RCC 7860 (cell line): ENCODE results near the gene ANTXR1.
A peak's percentile ranks its signal among the peaks of the same experiment; 100 is the strongest.
"Not testable (repeated sequence)": the region's sequence is repeated elsewhere in the genome, so short reads cannot be mapped to it uniquely, and the experiment has no call there.

Experiments used
- DNase-seq: peaks from one replicate; pipeline ENCODE4 v3.0.0-alpha.2; 2015; ENCODE audit warnings: low spot score
- FAIRE-seq: peaks from 2 replicates; lab custom pipeline; 2012; peaks lifted over from hg19 to GRCh38; lab: Jason Lieb, UNC

Gene ANTXR1

GRCh38 chr2:69253112-69253511, 240.1 kb downstream of the ANTXR1 start:
- DNase-seq = no peak
- FAIRE-seq = no peak

GRCh38 chr2:69253611-69254301, 240.8 kb downstream of the ANTXR1 start:
- DNase-seq = peak; percentile 57
- no peak for FAIRE-seq

GRCh38 chr2:69255760-69256159, 242.8 kb downstream of the ANTXR1 start:
- no peak for FAIRE-seq

GRCh38 chr2:69259994-69260591, 247.1 kb downstream of the ANTXR1 start:
- not testable (repeated sequence) for DNase-seq, FAIRE-seq

More at GRCh38 chr2:69255760-69256159, 242.8 kb downstream of the ANTXR1 start:
- no peak for DNase-seq

GRCh38 chr2:69260666-69261065, 247.7 kb downstream of the ANTXR1 start:
- no peak for FAIRE-seq
- DNase-seq = no peak

- FAIRE-seq = no peak
These were observed 256.4 kb downstream of the ANTXR1 start for GRCh38 chr2:69269330-69269729.

GRCh38 chr2:69271831-69272257, 258.9 kb downstream of the ANTXR1 start:
- FAIRE-seq = no peak
- DNase-seq = no peak

More at GRCh38 chr2:69269330-69269729, 256.4 kb downstream of the ANTXR1 start:
- DNase-seq = no peak

- no peak for FAIRE-seq
- DNase-seq = no peak
These were observed 260.0 kb downstream of the ANTXR1 start for GRCh38 chr2:69272803-69273471.

GRCh38 chr2:69275490-69275889, 262.5 kb downstream of the ANTXR1 start:
- FAIRE-seq = no peak
- DNase-seq = no peak

- DNase-seq (no peak), FAIRE-seq (no peak)
These were observed 265.4 kb downstream of the ANTXR1 start for GRCh38 chr2:69278366-69278765.

- FAIRE-seq = no peak
These were observed 266.2 kb downstream of the ANTXR1 start for GRCh38 chr2:69279211-69279610.

GRCh38 chr2:69279931-69280681, 267.1 kb downstream of the ANTXR1 start:
- DNase-seq = no peak
- FAIRE-seq = no peak

More at GRCh38 chr2:69279211-69279610, 266.2 kb downstream of the ANTXR1 start:
- no peak for DNase-seq

GRCh38 chr2:69280796-69281412, 267.9 kb downstream of the ANTXR1 start:
- FAIRE-seq (no peak), DNase-seq (no peak)

- DNase-seq = no peak
- no peak for FAIRE-seq
These were observed 272.5 kb downstream of the ANTXR1 start for GRCh38 chr2:69285379-69285894.

GRCh38 chr2:69287544-69287943, 274.6 kb downstream of the ANTXR1 start:
- FAIRE-seq (no peak), DNase-seq (no peak)

- FAIRE-seq = no peak
- DNase-seq = no peak
These were observed 275.4 kb downstream of the ANTXR1 start for GRCh38 chr2:69288429-69288828.

GRCh38 chr2:69291004-69291650, 278.1 kb downstream of the ANTXR1 start:
- peak; percentile 85 for FAIRE-seq
- DNase-seq = peak; percentile 47

GRCh38 chr2:69291721-69292120, 278.7 kb downstream of the ANTXR1 start:
- no peak for FAIRE-seq
- DNase-seq = no peak

GRCh38 chr2:69292256-69292655, 279.3 kb downstream of the ANTXR1 start:
- FAIRE-seq = no peak

GRCh38 chr2:69296421-69296820, 283.4 kb downstream of the ANTXR1 start:
- DNase-seq (no peak), FAIRE-seq (no peak)

More at GRCh38 chr2:69292256-69292655, 279.3 kb downstream of the ANTXR1 start:
- DNase-seq = no peak
